CD14-positive monocyte (primary cell): ENCODE data around the gene DPYD. TPM values are rescaled to one million over a fixed set of nuclear protein-coding genes. Genes with fewer than 3 reads are reported as not detected.

Experiments used
- DNase-seq, 3 donors: peaks; one replicate each; pipeline ENCODE4 v3.0.0-alpha.2; 2011 to 2022
- H2AFZ ChIP-seq: 2 replicates; pipeline ENCODE4 v1.6.0; 2012; ENCODE audit warnings: mild to moderate bottlenecking, low read depth, low read length, inconsistent platforms; ENCODE audit not compliant: insufficient read depth, poor library complexity, severe bottlenecking
- H3K27ac ChIP-seq, 2 donors: 1 replicate in 1 of 2; 2 replicates in 1 of 2; pipeline ENCODE4 v1.5.1; 2012 to 2013; ENCODE audit warnings: low read length in 2 of 2, control low read depth in 1 of 2, inconsistent platforms in 1 of 2, low read depth in 1 of 2, mild to moderate bottlenecking in 1 of 2
- H3K27me3 ChIP-seq, 2 donors: one replicate each; pipeline versions ENCODE4 v1.6.0 to v1.6.1; 2011 to 2013; ENCODE audit warnings: low read length in 2 of 2; ENCODE audit not compliant: control insufficient read depth in 2 of 2, insufficient read depth in 2 of 2
- H3K36me3 ChIP-seq, 2 donors: replicated peaks in 1 of 2; 1 replicate in 1 of 2; 2 replicates in 1 of 2; pipeline versions ENCODE4 v1.5.1 to v1.6.1; 2012 to 2013; ENCODE audit warnings: low read length in 2 of 2, control low read depth in 1 of 2, inconsistent platforms in 1 of 2, mild to moderate bottlenecking in 1 of 2; ENCODE audit not compliant: insufficient read depth in 2 of 2, control insufficient read depth in 1 of 2
- H3K4me1 ChIP-seq, 2 donors: 1 replicate in 1 of 2; 2 replicates in 1 of 2; pipeline versions ENCODE4 v1.5.1 to v1.6.1; 2012 to 2013; ENCODE audit warnings: low read length in 2 of 2, control low read depth in 1 of 2, inconsistent platforms in 1 of 2, mild to moderate bottlenecking in 1 of 2, moderate library complexity in 1 of 2; ENCODE audit not compliant: insufficient read depth in 2 of 2, control insufficient read depth in 1 of 2
- H3K4me2 ChIP-seq: replicated peaks from 2 replicates; pipeline ENCODE3; 2012; ENCODE audit warnings: low read length, moderate library complexity, mild to moderate bottlenecking; ENCODE audit not compliant: poor library complexity, severe bottlenecking; ENCODE audit errors: extremely low read depth
- H3K4me3 ChIP-seq, 3 experiments: fragments of 200-600 bp in 1 of 3; sonication (generic) in 1 of 3; replicated peaks in 1 of 3; 1 replicate in 2 of 3; 2 replicates in 1 of 3; pipeline ENCODE4 v1.5.1; 2011 to 2013; ENCODE audit warnings: low read length in 3 of 3, mild to moderate bottlenecking in 3 of 3, control low read depth in 2 of 3, low read depth in 2 of 3, inconsistent platforms in 1 of 3, moderate library complexity in 1 of 3
- H3K79me2 ChIP-seq: 2 replicates; pipeline ENCODE4 v1.6.0; 2012; ENCODE audit warnings: mild to moderate bottlenecking, control low read depth, inconsistent platforms, low read length, moderate library complexity; ENCODE audit not compliant: insufficient read depth
- H3K9ac ChIP-seq: 2 replicates; pipeline ENCODE4 v1.6.0; 2017; ENCODE audit warnings: low read length, mild to moderate bottlenecking; ENCODE audit not compliant: insufficient read depth, poor library complexity, severe bottlenecking
- H3K9me3 ChIP-seq, 2 donors: replicated peaks in 1 of 2; 1 replicate in 1 of 2; 2 replicates in 1 of 2; pipeline versions ENCODE4 v1.5.1 to v1.6.1; 2012 to 2013; ENCODE audit warnings: low read length in 2 of 2, control low read depth in 1 of 2; ENCODE audit not compliant: control insufficient read depth in 1 of 2, insufficient read depth in 1 of 2
- H4K20me1 ChIP-seq: 2 replicates; pipeline ENCODE4 v1.6.0; 2012; ENCODE audit warnings: mild to moderate bottlenecking, low read length, control low read depth, moderate library complexity; ENCODE audit not compliant: insufficient read depth
- H3K27ac Mint-ChIP-seq, 7 donors: one replicate each; pipeline ENCODE4 v1.8.0; 2020; ENCODE audit warnings: mild to moderate bottlenecking in 7 of 7, mixed read lengths in 7 of 7, moderate library complexity in 6 of 7, inconsistent platforms in 2 of 7
- H3K27me3 Mint-ChIP-seq, 3 donors: one replicate each; pipeline ENCODE4 v1.8.0; 2021 to 2022; ENCODE audit warnings: low read depth in 3 of 3, mild to moderate bottlenecking in 3 of 3, mixed read lengths in 3 of 3, moderate library complexity in 3 of 3, inconsistent platforms in 1 of 3
- H3K36me3 Mint-ChIP-seq, 2 donors: one replicate each; pipeline ENCODE4 v1.8.0; 2020; ENCODE audit warnings: mixed read lengths in 2 of 2, inconsistent platforms in 1 of 2, mild to moderate bottlenecking in 1 of 2
- H3K4me1 Mint-ChIP-seq: one replicate; pipeline ENCODE4 v1.8.0; 2020; ENCODE audit warnings: mild to moderate bottlenecking, mixed read lengths
- H3K4me3 Mint-ChIP-seq, 2 donors: one replicate each; pipeline ENCODE4 v1.8.0; 2020; ENCODE audit warnings: mild to moderate bottlenecking in 2 of 2, mixed read lengths in 2 of 2, moderate library complexity in 1 of 2
- H3K9me3 Mint-ChIP-seq, 7 donors: one replicate each; pipeline ENCODE4 v1.8.0; 2020 to 2022; ENCODE audit warnings: mixed read lengths in 7 of 7, mild to moderate bottlenecking in 6 of 7, moderate library complexity in 6 of 7, inconsistent platforms in 2 of 7
- CTCF ChIP-seq: fragments of 200-600 bp; IDR thresholded peaks from one replicate; pipeline ENCODE4 v1.8.0; 2022; ENCODE audit warnings: antibody characterized with exemption, mild to moderate bottlenecking
- WGBS: methylation state at CpG from one replicate; pipeline ENCODE4 v1.1.5; 2013; ENCODE audit warnings: missing lambda C conversion rate; ENCODE audit not compliant: insufficient coverage; 5-methylcytosine and 5-hydroxymethylcytosine counted together
- intact Hi-C, 2 donors: fragments of 100-400 bp; cut with micrococcal nuclease; formaldehyde crosslinking; loops; one replicate each; pipeline versions ENCODE4 v1.15.0 to v1.15.1; 2023
- polyA plus RNA-seq, 3 donors: library from polyadenylated mRNA; depleted of rRNA in 1 of 3; unstranded in 2 of 3; stranded (reverse) in 1 of 3; fragments of 300-500 nt in 2 of 3; fragments of >200 nt in 1 of 3; fragmentation: Illumina TruSeq in 2 of 3; gene quantifications; 1 replicate in 2 of 3; 2 replicates in 1 of 3; pipeline ENCODE4 v1.2.3, GENCODE V29; 2012 to 2021

Gene DPYD
- polyA plus RNA-seq, 3 donors = 87.6 to 171 (median 144) TPM

- TF ChIP-seq CTCF = no peak
- Mint-ChIP-seq H3K9me3 (peaks cover 0 to 3% (median 0%) of the 10 kb centered on the region in 7 donors), H3K36me3 (peaks cover 37 to 45% of the 10 kb centered on the region in 2 donors), H3K4me1 (no peaks in the 10 kb centered on the region), H3K27ac (no peak overlapping the region), H3K27me3 (no peaks in the 10 kb centered on the region), H3K4me3 (no peak overlapping the region)
- 86% methylated on average over 1 of the region's 3 CpGs for WGBS
- Histone ChIP-seq H3K4me2 (no peak overlapping the region), H4K20me1 (peaks cover 15% of the 10 kb centered on the region), H3K9ac (no peak overlapping the region), H3K9me3 (no peaks in the 10 kb centered on the region), H3K36me3 (peaks cover 7 to 36% of the 10 kb centered on the region in 2 donors), H2AFZ (no peak overlapping the region), H3K79me2 (no peaks in the 10 kb centered on the region), H3K27ac (no peak overlapping the region), H3K27me3 (no peaks in the 10 kb centered on the region), H3K4me3 (no peak overlapping the region), H3K4me1 (no peaks in the 10 kb centered on the region)
- intact Hi-C loops = no loop called here
- no peak for DNase-seq
Measured at GRCh38 chr1:97348599-97349265, 572.1 kb downstream of the DPYD start.

GRCh38 chr1:97340951-97341350 is 579.9 kb downstream of the DPYD start:
- Histone ChIP-seq H3K27me3 (no peaks in the 10 kb centered on the region), H4K20me1 (peaks cover 17% of the 10 kb centered on the region), H3K79me2 (no peaks in the 10 kb centered on the region), H3K36me3 (peaks cover 12 to 39% of the 10 kb centered on the region in 2 donors), H3K4me2 (no peak overlapping the region), H3K4me1 (no peaks in the 10 kb centered on the region), H3K9ac (no peak overlapping the region), H3K4me3 (no peak overlapping the region), H2AFZ (no peak overlapping the region), H3K9me3 (no peaks in the 10 kb centered on the region), H3K27ac (no peak overlapping the region)
- Mint-ChIP-seq H3K9me3 (no peaks in the 10 kb centered on the region), H3K36me3 (peaks cover 31 to 39% of the 10 kb centered on the region in 2 donors), H3K4me1 (no peaks in the 10 kb centered on the region), H3K4me3 (no peak overlapping the region), H3K27me3 (no peaks in the 10 kb centered on the region), H3K27ac (no peak overlapping the region)
- no peak for TF ChIP-seq CTCF
- no peak for DNase-seq
- intact Hi-C loops = no loop called here
- WGBS = no CpG with 5 or more reads among the region's 1 CpG
